ENCODE data around the gene AVPI1. TPM values are rescaled to one million over a fixed set of nuclear protein-coding genes. Genes with fewer than 3 reads are reported as not detected.

AVPI1 gene
- total RNA-seq, 1 donor from 2014 or later, result 7.9 TPM

DNA sequence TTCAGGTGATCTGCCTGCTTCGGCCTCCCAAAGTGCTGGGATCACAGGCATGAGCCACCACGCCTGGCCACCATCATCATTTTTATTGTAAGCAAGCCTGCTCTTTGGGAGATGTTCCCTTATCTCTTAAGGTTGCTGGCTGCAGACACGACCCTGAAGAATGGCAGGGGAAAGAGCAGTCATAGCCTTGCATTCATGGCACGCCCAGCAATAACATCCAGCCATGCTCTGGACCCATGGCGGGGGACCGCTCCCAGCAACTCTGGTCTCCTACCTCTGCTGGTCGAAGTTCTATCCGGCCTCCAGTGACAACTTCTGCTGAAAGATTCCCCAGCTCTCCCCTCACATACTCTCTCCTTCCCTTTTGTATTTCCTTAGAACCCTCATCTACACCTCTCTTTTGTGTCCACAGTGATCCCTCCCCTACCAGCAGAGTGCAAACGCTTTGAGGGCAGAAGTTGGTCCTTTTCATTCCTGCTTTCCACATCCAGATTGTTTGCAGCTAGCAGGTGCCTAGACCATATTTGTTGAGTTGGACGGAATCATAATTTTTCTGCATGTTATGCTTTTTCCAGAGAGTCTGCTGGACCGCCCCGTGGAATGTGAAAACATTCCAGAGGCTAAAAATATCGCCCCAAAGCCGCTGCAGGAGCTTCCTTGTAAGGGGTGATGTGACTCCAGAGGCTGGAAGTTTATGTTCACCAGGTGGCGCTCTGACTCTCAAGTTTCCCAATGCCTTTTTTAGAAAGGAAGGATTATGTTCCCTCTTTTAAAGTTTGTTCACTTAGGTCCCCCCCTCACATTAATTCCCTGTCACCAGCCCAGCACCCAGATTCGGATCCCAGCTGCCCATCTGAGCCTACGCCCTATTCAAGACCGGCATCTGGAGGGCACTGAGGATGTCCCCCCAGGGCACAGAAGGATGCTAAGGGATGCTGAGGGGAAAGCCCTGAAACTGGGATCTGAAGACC lies 22.2 kb upstream of the AVPI1 start:
- peaks cover 14% of the 10 kb centered on the region for H3K4me1 Mint-ChIP-seq
- H3K9me3 Mint-ChIP-seq, result no peaks in the 10 kb centered on the region
- H3K4me3 Mint-ChIP-seq, result no peak overlapping the region
- peak overlapping the region; percentile 77 for H3K27ac Mint-ChIP-seq
- DNase-seq (ENCODE audit: low spot score in 2 of 2, unreplicated experiment in 2 of 2), result peak in 1 of 2 experiments; percentile 65
- no peaks in the 10 kb centered on the region for H3K36me3 Mint-ChIP-seq
- no peaks in the 10 kb centered on the region for H3K27me3 Mint-ChIP-seq (ENCODE audit: low read depth)
- TF ChIP-seq, protein P1, sequence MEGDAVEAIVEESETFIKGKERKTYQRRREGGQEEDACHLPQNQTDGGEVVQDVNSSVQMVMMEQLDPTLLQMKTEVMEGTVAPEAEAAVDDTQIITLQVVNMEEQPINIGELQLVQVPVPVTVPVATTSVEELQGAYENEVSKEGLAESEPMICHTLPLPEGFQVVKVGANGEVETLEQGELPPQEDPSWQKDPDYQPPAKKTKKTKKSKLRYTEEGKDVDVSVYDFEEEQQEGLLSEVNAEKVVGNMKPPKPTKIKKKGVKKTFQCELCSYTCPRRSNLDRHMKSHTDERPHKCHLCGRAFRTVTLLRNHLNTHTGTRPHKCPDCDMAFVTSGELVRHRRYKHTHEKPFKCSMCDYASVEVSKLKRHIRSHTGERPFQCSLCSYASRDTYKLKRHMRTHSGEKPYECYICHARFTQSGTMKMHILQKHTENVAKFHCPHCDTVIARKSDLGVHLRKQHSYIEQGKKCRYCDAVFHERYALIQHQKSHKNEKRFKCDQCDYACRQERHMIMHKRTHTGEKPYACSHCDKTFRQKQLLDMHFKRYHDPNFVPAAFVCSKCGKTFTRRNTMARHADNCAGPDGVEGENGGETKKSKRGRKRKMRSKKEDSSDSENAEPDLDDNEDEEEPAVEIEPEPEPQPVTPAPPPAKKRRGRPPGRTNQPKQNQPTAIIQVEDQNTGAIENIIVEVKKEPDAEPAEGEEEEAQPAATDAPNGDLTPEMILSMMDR (IDR thresholded peaks at IDR 0.05; ENCODE audit: unreplicated experiment), result peak; percentile 43

DNA sequence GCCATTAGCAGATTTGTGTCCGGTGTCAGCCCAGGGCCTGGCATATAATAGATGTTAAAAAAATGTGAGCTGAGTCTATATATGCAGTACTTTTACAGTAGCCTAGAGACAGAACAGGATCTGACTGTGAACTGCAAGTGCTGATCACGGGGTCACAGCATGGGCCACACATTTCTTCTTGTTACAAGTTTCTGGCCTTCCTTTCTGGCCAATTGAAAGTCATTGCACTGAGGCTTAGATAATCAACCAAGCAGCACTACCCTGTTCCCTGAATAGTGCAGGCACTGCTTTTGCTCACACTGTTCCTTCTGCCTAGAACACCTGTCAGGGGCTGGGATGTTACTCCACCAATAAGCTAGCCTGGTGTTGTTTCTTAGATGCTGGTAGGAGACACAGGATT lies 21.1 kb upstream of the AVPI1 start:
- peaks cover 13% of the 10 kb centered on the region for H3K4me1 Mint-ChIP-seq
- no peaks in the 10 kb centered on the region for H3K9me3 Mint-ChIP-seq
- H3K4me3 Mint-ChIP-seq, result no peak overlapping the region
- TF ChIP-seq, protein P1 (IDR thresholded peaks at IDR 0.05; ENCODE audit: unreplicated experiment), result no peak
- H3K36me3 Mint-ChIP-seq, result no peaks in the 10 kb centered on the region
- DNase-seq (ENCODE audit: low spot score in 2 of 2, unreplicated experiment in 2 of 2), result no peak
- H3K27ac Mint-ChIP-seq, result peak overlapping the region; percentile 24
- no peaks in the 10 kb centered on the region for H3K27me3 Mint-ChIP-seq (ENCODE audit: low read depth)

DNA sequence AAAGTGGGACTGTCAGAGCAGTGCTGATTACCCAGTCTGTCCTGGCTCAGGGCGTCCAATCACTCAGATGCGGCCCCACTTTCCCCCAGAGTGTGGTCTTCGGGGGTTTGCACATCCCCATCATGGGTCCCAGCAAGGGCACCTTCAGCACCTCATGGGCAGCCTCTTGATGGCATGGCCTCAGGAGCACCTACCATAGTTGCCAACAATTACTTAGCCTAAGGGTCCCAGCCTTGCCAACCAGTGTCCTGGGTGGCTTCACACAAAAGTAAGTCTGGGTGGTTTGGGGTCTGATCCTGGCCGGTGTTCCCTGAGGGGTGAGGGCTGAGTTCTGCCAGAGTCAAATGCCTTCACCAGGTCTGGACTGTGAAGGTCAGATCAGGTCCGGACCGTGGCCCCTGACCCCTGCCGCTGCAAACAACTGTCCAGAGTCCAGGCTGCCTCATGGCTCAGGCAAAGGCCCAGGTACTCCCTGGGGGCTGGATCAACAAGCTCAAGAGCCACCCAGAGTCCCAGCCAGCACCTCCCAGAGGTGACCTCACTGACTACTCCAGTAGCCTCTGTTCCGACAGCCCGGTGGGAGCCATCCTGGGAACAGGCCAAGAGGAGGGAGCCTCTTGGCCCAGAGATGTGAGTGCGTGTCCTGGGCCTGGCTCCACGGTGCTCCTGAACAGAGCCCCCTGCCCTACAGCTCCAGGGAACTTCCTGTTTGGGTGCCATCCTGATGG lies 20.3 kb upstream of the AVPI1 start:
- Mint-ChIP-seq H3K27ac (no peak overlapping the region), H3K9me3 (no peaks in the 10 kb centered on the region), H3K4me3 (no peak overlapping the region), H3K4me1 (peaks cover 8% of the 10 kb centered on the region), H3K27me3 (ENCODE audit: low read depth) (no peaks in the 10 kb centered on the region), H3K36me3 (no peaks in the 10 kb centered on the region)
- TF ChIP-seq, protein P1 (IDR thresholded peaks at IDR 0.05; ENCODE audit: unreplicated experiment), result no peak
- DNase-seq (ENCODE audit: low spot score in 2 of 2, unreplicated experiment in 2 of 2), result no peak

DNA sequence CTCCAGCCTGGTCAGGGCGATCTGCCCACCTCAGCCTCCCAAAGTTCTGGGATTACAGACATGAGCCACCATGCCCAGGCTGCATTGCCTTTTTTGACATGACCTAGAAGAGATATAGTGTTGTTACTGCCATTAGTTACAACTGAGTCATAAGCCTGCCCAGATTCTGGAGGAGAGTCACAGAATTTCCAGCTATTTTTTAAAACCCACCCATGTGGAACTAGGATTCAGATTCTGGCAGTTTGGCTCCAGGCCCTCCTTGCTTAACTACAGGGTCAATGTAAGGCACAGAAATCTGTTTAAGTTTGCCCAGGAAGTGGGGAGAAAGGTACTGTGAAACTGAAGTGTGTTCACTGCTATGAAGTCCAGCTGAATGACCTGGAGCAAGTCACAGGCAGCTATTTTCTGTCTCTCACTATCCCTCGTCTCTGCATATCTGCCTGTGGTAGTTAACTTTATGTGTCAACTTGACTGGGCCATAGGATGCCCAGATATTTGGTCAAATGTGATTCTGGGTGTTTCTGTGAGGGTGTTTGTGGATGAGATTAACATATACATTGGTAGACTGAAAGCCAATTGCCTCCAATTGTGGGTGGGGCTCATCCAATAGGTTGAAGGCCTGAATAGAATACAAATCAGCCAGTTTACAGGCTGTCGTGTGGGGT lies 18.1 kb upstream of the AVPI1 start:
- Mint-ChIP-seq H3K4me3 (no peak overlapping the region), H3K9me3 (no peaks in the 10 kb centered on the region), H3K36me3 (no peaks in the 10 kb centered on the region), H3K4me1 (peaks cover 8% of the 10 kb centered on the region), H3K27me3 (ENCODE audit: low read depth) (no peaks in the 10 kb centered on the region), H3K27ac (no peak overlapping the region)
- TF ChIP-seq, protein P1 (IDR thresholded peaks at IDR 0.05; ENCODE audit: unreplicated experiment), result no peak
- no peak for DNase-seq (ENCODE audit: low spot score in 2 of 2, unreplicated experiment in 2 of 2)

DNA sequence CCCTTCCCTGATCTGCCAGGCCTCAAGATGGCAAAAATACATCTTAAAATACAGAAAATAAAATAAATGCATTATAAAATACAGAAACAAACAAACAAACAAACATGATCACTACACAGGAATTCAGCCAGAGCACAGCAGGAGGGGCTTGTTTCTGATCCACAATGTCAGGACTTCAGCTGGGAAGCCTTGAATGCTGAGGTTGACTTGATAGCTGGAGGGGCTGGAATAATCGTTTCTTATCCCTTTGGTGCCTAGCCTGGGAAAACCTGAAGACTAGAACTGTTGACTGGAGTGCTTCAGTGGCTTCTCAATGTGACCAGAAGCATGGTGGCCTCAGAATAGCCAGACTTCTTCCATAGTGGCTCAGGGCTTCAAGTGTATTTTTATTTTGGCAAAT lies 17.3 kb upstream of the AVPI1 start:
- Mint-ChIP-seq H3K4me1 (peaks cover 2% of the 10 kb centered on the region), H3K9me3 (no peaks in the 10 kb centered on the region), H3K27ac (no peak overlapping the region), H3K27me3 (ENCODE audit: low read depth) (no peaks in the 10 kb centered on the region), H3K4me3 (no peak overlapping the region), H3K36me3 (no peaks in the 10 kb centered on the region)
- TF ChIP-seq, protein P1 (IDR thresholded peaks at IDR 0.05; ENCODE audit: unreplicated experiment), result no peak
- DNase-seq (ENCODE audit: low spot score in 2 of 2, unreplicated experiment in 2 of 2), result no peak
